ENCODE measurements around the gene SEC11C.

The SEC11C gene

GRCh38 chr18:59144483-59144882, 4.8 kb downstream of the SEC11C start:
- DNase-seq (ENCODE audit: low read depth in 2 of 2, low spot score in 1 of 2) = no peak

GRCh38 chr18:59145055-59145454, 5.4 kb downstream of the SEC11C start:
- no peak for DNase-seq (ENCODE audit: low read depth in 2 of 2, low spot score in 1 of 2)

- DNase-seq (ENCODE audit: low read depth in 2 of 2, low spot score in 1 of 2) = no peak
Observed at GRCh38 chr18:59148192-59148591, 8.5 kb downstream of the SEC11C start.

GRCh38 chr18:59149007-59149406, 9.3 kb downstream of the SEC11C start:
- no peak for DNase-seq (ENCODE audit: low read depth in 2 of 2, low spot score in 1 of 2)

GRCh38 chr18:59149416-59149815, 9.7 kb downstream of the SEC11C start:
- DNase-seq (ENCODE audit: low read depth in 2 of 2, low spot score in 1 of 2) = no peak

DNA sequence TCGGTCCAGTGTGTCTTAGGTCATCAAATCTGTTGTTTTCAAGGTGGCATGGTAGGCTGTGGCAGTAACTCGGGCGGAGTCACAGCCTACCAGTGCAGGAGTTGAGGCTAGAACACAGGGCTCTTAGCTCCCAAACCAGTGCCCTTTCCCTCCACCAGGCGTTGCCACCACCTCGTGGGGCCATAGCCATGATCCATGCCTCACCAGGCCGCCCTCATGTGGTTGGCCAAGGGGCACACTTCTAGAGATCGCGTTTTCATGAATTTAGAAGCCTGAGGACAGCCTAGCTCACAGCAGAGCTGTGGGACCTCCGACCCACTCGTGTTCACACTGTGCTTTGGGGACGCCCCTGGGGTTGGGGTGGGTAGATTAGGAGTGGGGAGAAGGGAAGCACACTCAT, 10.6 kb downstream of the SEC11C start:
- DNase-seq (ENCODE audit: low read depth in 2 of 2, low spot score in 1 of 2) = no peak

GRCh38 chr18:59155153-59155552, 15.5 kb downstream of the SEC11C start:
- DNase-seq (ENCODE audit: low read depth in 2 of 2, low spot score in 1 of 2) = no peak

DNA sequence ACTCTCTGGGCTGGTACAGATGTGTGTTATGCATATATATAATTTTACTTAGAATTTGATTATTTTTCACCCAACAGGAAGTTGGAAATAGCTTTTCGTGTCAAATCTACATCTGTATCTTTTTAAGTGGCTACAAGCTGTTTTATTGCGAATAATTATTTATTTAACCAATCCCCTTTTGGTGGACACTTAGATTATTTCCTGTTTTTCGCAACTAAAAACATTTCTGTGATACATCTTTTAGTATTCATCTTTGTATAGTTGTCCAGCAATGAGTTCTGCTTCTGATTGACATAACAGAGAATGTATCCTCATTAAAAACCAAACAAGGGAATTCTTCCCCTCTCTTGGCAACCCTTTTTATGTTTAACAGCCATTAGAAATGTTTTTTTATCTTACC, 16.6 kb downstream of the SEC11C start:
- no peak for DNase-seq (ENCODE audit: low read depth in 2 of 2, low spot score in 1 of 2)

DNA sequence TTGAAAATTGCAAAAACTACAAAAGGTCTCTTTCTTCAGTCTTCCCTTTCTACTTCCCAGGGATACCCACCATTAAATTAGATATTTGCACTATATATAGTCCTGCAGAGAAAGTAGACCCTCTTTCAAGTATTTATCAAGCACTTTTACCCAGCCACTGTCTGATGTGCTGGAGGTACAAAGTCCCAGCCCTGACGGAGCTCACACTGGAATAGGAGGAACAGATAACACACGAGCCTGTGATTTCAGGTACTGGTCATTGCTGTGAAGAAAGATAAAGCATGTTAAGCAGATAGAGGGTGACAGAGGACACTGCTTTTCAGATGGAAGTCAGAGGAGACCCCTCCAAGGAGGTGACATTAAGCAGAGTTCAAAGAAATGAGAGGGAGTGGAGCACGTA, 19.6 kb downstream of the SEC11C start:
- no peak for DNase-seq (ENCODE audit: low read depth in 2 of 2, low spot score in 1 of 2)

DNA sequence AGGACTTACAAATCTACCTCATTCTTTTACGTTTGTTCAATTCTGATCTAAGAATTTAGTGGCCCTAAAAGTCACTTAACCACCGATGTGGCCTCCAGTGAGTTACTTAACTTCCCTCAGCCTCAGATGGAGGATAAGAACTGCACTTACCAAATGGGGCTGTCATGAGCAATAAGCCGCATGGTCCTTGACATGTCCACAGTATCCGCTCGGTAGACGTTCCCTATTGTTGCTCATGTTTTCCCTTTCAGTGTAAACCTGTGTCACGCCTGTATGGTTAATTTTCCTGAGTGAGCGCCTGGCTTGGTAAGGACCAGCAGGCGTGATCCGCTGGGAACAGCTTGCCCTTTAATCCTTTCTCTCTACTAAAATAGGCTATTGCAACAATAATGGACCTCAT, 20.3 kb downstream of the SEC11C start:
- DNase-seq (ENCODE audit: low read depth in 2 of 2, low spot score in 1 of 2) = no peak

DNA sequence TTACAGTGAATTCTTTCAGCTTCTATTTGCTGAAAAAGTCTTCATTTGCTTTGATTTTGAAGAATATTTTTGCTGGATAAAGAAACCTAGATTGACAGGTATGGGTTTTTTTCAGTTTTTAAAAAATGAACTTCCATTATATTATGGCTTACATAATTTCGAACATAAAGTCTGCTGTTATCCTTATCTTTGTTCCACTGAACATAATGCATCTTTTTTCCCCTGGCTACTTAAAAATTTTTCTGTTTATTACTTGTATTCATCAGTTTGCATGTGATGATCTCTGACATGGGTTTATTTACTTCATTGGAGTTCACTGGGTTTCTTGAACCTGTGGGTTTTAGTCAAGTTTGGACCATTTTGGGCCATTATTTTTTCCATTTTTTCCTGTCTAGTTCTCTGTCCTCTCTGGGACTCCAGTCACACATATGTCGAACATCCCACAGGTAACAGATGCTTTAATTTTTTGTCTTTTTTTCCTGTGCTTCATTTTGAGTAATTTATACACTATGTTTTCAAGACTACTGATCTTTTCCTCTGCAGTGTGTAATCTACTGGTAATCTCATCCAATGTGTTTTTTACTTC, 33.1 kb downstream of the SEC11C start:
- no peak for DNase-seq (ENCODE audit: low read depth in 2 of 2, low spot score in 1 of 2)

DNA sequence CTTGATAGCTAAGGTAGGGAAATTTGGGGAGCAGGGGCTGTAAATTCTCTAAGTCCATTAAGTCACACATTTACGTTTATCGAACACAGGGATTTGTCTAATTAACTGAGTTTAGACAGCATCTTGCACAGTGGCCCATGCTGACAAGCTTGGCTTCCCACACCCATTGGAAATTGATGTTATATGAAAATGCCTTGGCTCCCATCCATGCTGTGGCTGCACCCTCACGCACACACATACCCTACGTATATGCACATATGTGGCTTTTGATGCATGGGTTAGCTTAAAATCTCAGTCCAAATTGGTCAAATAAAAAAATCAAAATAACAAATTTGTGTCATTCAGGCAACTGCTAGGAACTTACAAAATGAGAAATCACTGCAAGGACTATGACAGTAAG, 37.8 kb downstream of the SEC11C start:
- DNase-seq (ENCODE audit: low read depth in 2 of 2, low spot score in 1 of 2) = no peak

DNA sequence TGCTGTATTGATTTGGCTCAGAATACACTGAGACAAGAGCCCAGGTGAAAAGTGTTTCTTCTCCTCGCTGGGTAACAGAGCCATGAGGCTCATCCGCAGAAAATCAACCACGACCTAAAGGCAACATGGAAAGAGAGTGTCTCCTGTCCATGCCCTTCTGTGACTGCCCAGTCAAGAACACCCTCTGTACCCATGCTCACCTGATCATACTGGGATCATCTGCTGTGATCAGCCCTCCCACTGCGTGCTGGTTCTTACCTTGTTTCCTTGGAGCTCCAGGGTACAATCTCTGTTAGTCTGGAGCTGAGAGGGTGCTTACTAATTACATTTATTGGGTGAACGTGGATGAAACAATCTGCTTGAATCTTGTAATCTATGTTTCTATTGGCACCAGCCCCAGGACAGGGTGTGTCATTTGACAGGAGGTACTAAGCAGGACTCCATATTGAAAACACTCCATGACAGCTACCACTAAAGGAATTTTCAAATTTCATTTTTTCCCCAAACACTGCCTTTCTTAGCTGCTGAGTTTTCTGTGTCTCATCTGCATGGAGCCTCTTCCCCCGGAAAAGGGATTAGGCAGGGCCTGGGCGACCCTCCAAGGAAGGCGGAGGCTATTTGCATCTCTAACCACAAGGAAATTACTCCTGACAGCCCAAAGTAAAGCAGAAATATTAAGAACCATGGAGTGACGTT, 40.6 kb downstream of the SEC11C start:
- DNase-seq (ENCODE audit: low read depth in 2 of 2, low spot score in 1 of 2) = no peak

- DNase-seq (ENCODE audit: low read depth in 2 of 2, low spot score in 1 of 2) = no peak
Observed at GRCh38 chr18:59182673-59183072, 43.0 kb downstream of the SEC11C start.

DNA sequence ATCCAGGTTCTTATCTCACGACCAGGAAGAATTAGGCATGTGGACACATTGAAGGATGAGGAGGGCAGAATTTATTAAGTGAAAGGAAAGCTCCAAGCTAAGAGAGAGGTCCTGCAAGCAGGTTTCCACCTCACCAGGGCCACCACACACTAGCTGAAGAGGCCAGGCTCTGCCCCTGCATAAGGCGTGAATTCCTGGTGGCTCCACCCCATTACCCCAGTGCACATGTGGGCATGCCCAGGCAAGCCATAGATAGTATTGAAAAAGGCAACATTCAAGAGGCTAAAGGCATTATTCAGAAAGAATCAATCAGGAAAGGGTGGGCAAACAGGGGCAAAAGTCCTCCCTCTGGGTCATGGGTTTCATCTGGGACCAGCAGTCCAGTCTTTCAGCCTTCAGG, 49.3 kb downstream of the SEC11C start:
- no peak for DNase-seq (ENCODE audit: low read depth in 2 of 2, low spot score in 1 of 2)

DNA sequence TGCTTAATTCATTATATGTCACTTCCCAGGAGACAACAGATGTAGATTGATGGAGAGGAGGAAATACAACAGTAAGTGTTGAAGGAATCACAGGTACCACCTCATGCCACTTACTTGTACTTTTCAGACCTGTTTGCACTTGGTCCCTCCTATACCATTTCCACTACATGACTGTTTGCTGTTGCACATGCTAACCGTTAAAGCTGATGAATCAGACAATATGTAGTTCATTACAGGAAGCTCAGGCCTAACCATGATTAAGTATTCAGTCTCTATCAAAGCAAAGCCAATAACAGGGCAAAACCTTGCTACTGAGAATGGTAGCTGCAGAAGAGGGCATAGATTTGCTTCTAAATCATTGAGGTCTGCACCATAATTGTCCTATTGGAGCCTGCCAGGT, 50.1 kb downstream of the SEC11C start:
- DNase-seq (ENCODE audit: low read depth in 2 of 2, low spot score in 1 of 2) = no peak

DNA sequence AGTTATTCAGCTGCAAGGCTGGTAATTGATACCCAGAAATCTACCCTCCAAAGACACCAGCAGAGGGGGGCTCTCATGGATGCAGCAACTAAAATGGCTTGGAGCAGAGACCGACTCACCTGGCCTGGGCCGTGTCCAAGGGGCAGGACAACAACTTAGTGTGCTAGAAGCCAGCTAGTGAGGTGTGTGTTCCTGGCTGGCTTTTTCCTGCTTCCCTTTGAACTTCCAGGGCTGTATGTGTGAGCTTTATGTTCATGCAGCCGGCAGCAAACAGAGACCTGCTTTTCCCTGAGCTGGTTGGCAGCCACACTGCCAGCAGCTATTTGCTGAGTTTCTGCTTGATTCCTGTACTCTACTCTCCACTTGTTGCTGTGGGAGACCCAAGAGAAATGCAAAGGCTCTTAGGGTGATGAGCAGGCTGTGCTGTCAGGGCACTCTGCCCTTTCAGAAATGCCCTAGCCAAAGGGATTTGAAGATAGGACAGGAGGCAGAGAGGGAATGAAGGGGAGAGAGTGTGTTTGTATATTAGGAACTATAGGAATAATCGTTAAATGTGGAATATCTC, 56.6 kb downstream of the SEC11C start:
- no peak for DNase-seq (ENCODE audit: low read depth in 2 of 2, low spot score in 1 of 2)

- no peak for DNase-seq (ENCODE audit: low read depth in 2 of 2, low spot score in 1 of 2)
Observed at GRCh38 chr18:59197636-59198035, 58.0 kb downstream of the SEC11C start.

- DNase-seq (ENCODE audit: low read depth in 2 of 2, low spot score in 1 of 2) = no peak
Observed at GRCh38 chr18:59198215-59198614, 58.5 kb downstream of the SEC11C start.

DNA sequence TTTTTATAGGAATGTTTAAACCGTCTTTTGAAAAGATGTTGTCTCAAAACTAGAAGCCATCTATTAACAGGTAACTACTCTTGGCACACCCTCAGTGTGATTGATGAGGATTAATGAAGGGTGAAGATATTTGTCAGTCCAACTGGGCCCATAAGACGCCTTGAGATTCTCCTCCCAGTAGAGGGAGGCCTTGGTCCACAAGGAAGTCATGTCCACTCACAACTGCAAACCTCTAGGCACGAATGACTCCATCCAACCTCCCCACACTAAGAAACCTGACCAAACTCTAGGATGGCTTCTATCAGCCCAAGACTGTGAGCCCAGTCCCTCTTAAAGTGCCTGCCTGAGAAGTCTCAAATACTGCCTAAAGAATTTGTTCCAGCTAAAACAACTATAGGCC, 61.1 kb downstream of the SEC11C start:
- no peak for DNase-seq (ENCODE audit: low read depth in 2 of 2, low spot score in 1 of 2)

GRCh38 chr18:59202258-59202820, 62.7 kb downstream of the SEC11C start:
- DNase-seq (ENCODE audit: low read depth in 2 of 2, low spot score in 1 of 2) = no peak

DNA sequence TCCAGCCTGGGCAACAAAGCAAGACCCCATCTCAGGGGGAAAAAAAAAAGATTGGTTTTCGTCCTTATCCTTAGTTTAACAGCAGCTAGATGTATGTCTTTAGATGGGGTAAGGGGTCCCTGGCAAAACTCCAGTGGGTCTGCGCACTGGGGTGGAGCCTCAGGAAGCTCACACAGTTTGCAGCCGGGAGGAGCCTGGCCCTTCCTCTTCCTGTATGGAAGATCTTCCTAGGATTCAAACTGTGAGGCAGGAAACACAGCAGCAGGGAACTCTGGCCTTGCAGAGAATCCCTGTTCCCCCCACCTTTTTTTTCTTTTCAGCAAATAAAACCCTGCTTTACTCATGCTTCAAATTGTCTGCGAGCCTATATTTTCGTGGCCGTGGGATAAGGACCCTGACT, 67.8 kb downstream of the SEC11C start:
- DNase-seq (ENCODE audit: low read depth in 2 of 2, low spot score in 1 of 2) = no peak
